Cardiac septum (tissue), 1 donor: ENCODE data around the gene DCDC1. TPM values are rescaled to one million over a fixed set of nuclear protein-coding genes. Genes with fewer than 3 reads are reported as not detected.

ENCODE experiments used
- DNase-seq: peaks from one replicate; pipeline ENCODE4 v3.0.0-alpha.2; 2020; ENCODE audit warnings: low spot score
- intact Hi-C: fragments of 100-400 bp; cut with DNase I; formaldehyde crosslinking; loops from one replicate; pipeline ENCODE4 v1.14.0; 2022
- long read RNA-seq: library from polyadenylated mRNA; unstranded; transcript quantifications from one replicate; pipeline ENCODE4 v2.0.0, GENCODE V29; 2021
- total RNA-seq: library from RNA; stranded (reverse); fragmentation: NEBNext Ultra II Directional; extraction: Animal tissue kit (Norgen Biotek cat#: 25700); gene quantifications from one replicate; pipeline ENCODE4 v1.2.1, GENCODE V29; 2021
- donor health status: DM: no; HTN: no; CAD: no.

Gene DCDC1, protein sequence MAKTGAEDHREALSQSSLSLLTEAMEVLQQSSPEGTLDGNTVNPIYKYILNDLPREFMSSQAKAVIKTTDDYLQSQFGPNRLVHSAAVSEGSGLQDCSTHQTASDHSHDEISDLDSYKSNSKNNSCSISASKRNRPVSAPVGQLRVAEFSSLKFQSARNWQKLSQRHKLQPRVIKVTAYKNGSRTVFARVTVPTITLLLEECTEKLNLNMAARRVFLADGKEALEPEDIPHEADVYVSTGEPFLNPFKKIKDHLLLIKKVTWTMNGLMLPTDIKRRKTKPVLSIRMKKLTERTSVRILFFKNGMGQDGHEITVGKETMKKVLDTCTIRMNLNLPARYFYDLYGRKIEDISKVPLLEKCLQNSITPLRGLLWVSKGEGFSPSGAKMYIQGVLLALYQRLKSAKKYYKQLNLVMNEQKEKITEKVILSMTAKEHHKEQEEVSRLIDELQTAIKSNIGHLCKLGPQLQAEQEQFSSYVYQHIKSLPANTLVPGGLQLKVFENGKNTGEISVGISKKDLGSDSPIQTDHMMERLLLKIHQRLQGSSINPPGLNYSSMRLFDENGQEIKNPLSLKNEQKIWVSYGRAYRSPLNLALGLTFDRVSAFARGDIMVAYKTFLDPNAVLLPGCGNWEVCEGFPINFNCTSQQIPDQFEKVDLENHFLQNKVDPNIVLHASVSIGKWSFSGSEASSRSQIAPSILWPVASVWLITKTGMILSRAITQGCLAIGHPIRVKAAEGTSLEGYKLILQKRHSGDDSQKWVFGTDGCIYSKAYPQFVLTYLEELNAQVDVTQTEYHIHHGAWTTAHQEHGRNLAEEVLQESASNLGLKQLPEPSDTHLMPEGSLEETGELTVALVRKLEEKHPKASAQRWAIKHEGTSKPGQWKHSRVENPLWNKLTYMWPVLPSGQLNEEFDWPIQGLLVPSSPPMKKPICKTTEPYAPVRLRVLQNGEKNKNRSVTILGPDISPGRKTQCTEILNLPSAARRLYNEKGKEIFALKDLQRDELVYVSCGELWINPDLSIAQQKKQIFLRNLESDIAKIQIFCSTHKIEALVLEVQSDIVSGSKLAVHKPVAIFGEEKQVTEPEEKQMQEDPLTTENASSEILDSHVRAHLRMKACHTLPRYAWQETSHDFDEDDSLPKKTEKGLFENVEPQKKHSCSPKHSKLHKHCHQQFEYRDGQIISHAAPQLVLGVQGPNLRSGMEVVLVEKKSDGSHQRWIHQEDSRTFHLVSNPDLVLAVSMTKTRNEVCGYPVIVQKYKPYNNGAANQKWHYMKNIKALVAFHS (N-terminal part only)
- total RNA-seq, result not detected
- long read RNA-seq, result 0 reads

- peak; percentile 95 for DNase-seq
- intact Hi-C loops, result no loop called here
Observed at GRCh38 chr11:31369348-31370329, at the start of gene DCDC1, which contains the start of gene DNAJC24. Gene DCDC1 (minus strand): TSS chr11:31369739. CDS start chr11:31328280, 41,459 bp downstream. Gene DNAJC24 (plus strand): TSS chr11:31369860. CDS start chr11:31370749, 889 bp downstream.

DNA sequence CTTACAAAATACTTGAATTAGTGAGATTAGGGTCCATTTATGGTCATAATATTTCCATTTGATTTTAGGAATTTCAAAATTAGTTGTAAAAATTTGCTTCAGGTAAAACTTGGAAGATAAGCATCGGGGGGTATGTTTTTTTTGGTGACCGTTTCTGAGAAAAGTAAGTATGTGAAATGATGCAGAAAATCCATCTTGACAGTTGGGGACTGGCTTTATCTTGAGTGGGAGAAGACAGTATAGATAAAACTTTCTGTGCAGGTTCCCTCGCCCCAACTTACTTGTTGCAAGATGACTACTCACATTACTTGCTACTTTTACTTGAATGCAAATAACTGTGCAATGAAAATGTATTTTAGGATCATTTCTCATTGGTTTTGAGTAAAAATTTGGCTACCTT, 49.6 kb upstream of the DCDC1 start:
- no peak for DNase-seq
- intact Hi-C loops, result no loop called here

DNA sequence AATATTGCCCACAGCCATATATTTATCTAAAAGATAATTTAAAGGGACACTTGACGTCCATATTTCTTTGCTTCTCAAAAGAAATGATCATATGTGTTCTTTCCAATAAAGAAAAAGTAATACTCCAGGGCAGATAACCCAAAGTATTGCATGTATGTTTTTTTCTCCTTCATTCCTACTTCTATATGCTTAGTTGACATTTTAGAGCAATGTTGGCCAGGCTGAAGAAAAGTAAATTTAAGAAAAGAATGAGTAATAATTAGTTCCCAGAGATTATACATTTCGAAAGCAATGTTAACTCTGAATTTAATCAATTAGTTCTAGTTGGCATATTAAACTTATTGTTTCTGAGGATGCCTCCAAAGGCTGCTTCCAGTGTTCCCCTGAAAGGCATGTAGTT, 48.3 kb upstream of the DCDC1 start:
- intact Hi-C loops, result no loop called here

GRCh38 chr11:31417357-31417756, 47.8 kb upstream of the DCDC1 start:
- intact Hi-C loops, result no loop called here
- DNase-seq, result no peak

More for the DNA sequence above, 48.3 kb upstream of the DCDC1 start:
- DNase-seq, result no peak

DNA sequence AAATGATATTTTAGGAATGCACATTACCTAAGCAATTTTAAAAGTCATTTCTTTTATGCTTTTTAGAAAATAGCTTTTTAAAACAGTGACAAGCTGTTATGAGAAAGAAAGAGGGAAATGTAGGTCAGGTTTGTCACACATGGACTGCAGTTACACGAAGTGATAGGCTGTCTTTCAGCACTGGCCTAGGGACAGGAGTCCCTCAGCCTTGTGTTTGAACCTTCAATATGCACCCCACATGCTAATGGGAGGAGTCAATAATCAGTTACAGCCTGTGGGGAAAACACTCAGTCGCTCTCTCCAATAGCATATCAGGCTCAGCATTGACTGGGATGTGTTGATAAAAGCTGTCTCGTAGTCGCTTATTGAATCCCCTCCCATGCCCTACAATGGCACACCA, 45.9 kb upstream of the DCDC1 start:
- no peak for DNase-seq
- intact Hi-C loops, result no loop called here

DNA sequence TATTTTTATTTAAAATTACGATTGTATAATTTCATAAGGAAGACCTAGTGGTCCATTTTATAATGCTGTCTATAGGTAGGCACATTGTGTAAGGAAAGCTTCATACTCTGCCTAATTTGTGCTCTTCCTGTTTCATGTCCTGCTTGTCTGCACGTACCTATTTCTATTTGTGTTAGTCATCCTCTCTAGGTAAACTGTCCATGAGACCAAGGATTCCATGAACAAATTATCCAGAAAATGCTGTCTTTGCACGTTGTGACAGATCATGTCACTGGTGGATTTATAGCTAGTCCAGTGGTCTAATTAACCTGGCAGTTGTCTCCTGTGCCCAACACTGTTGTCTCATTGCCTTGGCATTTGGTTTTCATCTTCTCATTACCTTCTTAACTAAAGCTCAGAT, 44.8 kb upstream of the DCDC1 start:
- intact Hi-C loops, result no loop called here
- no peak for DNase-seq

- intact Hi-C loops, result no loop called here
- DNase-seq, result no peak
Observed at GRCh38 chr11:31412946-31413345, 43.4 kb upstream of the DCDC1 start.

GRCh38 chr11:31408201-31408600, 38.7 kb upstream of the DCDC1 start:
- intact Hi-C loops, result no loop called here
- DNase-seq, result no peak

DNA sequence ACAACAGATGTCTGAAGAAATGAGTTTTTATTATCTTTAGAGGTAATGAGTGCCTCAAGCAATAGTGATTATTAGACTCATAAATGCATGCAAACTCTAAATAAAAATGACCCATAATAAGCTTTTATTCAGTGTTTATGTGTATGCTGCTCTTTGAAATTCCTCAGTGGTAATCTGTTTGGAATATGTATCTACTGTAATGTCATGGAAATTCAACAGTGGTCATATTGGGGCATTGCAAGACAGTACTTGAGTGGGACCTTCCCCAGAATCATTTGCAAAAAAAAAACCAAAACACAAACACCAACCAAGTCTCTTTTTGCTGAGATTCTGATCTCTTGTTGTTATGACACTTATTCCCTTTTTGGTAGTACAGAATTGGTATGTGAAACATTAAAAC, 35.1 kb upstream of the DCDC1 start:
- no peak for DNase-seq
- intact Hi-C loops, result no loop called here

GRCh38 chr11:31397239-31397834, 27.8 kb upstream of the DCDC1 start:
- intact Hi-C loops, result loop anchor here (5.0 kb wide), 2 partner anchors 475 to 560 kb away; no protein-coding TSS in a partner anchor

GRCh38 chr11:31387379-31387778, 17.8 kb upstream of the DCDC1 start:
- intact Hi-C loops, result no loop called here
- DNase-seq, result no peak

More at GRCh38 chr11:31397239-31397834, 27.8 kb upstream of the DCDC1 start:
- no peak for DNase-seq

GRCh38 chr11:31383116-31383515, 13.6 kb upstream of the DCDC1 start:
- DNase-seq, result no peak
- intact Hi-C loops, result no loop called here

DNA sequence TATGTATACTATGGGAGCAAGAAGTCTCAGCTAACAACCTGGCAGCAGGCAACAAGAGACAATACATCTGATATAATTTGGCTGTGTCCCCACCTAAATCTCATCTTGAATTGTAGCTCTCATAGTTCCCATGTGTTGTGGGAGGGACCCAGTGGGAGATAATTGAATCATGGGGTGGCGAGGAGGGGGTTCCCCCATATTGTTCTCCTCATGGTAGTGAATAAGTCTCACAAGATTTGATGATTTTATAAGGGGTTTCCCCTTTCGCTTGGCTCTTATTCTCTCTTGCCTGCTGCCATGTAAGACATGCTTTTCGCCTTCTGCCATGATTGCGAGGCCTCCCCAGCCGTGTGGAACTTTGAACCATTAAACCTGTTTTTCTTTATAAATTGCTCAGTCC, 6.3 kb upstream of the DCDC1 start:
- DNase-seq, result no peak
- intact Hi-C loops, result no loop called here

- intact Hi-C loops, result no loop called here
- DNase-seq, result no peak
Observed at GRCh38 chr11:31366795-31367194, 2.7 kb downstream of the DCDC1 start.

DNA sequence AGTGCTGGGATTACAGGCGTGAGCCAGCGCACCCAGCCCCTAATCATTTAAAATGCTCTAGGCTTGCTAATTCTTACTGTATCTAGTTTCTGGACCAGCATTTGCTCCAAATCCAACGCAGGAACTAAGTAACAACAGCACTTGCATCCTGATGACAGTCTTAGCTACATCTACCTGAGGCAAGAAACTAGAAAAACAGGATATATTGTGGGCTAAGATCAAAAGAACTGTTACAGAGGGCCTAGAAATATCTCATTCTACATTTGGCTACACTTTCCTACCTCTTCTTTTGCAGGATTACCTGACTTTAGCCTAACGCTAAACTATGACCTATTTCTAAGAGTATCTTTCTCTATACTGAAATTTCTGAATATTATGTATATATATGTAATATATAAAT, 7.8 kb downstream of the DCDC1 start:
- DNase-seq, result no peak
- intact Hi-C loops, result no loop called here

GRCh38 chr11:31355817-31356216, 13.7 kb downstream of the DCDC1 start:
- intact Hi-C loops, result no loop called here
- DNase-seq, result no peak

DNA sequence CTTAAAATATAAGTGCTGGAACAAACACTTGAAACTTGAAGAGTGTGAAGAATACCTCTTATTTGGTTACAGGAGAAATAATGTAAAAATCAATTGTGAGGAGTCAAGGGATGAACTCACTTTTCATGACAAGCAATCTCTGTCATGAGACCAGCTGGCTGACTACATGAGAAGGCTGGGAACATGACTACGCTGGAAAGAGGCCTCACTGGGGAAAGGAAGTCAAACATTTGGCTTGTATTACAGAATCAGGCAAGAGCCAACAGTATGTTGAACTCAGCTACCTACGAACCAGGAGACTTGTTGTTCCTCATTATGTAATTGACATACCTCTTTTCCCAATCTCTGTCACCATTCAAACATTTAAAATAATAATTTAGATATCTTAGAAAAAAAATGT, 14.4 kb downstream of the DCDC1 start:
- intact Hi-C loops, result no loop called here
- DNase-seq, result no peak

DNA sequence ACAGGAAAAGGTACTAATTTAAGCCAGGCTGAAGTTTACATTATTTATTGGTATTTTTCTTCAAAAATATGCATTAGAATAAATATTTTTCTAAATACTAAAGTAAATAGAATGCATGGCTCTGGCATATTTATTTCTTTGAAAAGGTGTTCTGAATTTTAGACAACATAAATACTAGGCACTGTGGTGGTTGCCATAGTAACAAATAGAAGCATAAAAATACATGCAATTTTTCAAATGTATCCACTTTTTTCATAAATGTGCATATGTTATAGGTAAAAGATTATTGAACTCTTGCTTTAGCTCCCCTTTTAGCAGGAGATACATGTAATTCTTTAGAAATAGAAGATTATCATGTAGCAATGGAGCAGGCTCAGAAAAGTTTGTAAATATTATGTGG, 18.4 kb downstream of the DCDC1 start:
- no peak for DNase-seq
- intact Hi-C loops, result no loop called here
